ENCODE results near the gene AIFM1.
A peak's percentile ranks its signal among the peaks of the same experiment; 100 is the strongest.

GRCh38 chrX:130111220-130112154 is 54.2 kb downstream of the AIFM1 start:
- TF ChIP-seq, protein P1, sequence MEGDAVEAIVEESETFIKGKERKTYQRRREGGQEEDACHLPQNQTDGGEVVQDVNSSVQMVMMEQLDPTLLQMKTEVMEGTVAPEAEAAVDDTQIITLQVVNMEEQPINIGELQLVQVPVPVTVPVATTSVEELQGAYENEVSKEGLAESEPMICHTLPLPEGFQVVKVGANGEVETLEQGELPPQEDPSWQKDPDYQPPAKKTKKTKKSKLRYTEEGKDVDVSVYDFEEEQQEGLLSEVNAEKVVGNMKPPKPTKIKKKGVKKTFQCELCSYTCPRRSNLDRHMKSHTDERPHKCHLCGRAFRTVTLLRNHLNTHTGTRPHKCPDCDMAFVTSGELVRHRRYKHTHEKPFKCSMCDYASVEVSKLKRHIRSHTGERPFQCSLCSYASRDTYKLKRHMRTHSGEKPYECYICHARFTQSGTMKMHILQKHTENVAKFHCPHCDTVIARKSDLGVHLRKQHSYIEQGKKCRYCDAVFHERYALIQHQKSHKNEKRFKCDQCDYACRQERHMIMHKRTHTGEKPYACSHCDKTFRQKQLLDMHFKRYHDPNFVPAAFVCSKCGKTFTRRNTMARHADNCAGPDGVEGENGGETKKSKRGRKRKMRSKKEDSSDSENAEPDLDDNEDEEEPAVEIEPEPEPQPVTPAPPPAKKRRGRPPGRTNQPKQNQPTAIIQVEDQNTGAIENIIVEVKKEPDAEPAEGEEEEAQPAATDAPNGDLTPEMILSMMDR (IDR thresholded peaks at IDR 0.05): no peak
- TF ChIP-seq EZH2 (IDR thresholded peaks at IDR 0.05): peak; percentile 71
